Measurements from ENCODE around the gene PAN2. TPM values are rescaled to one million over a fixed set of nuclear protein-coding genes. Genes with fewer than 3 reads are reported as not detected.

Gene PAN2
- 31.3 and 34.7 TPM in 2 replicates for total RNA-seq

DNA sequence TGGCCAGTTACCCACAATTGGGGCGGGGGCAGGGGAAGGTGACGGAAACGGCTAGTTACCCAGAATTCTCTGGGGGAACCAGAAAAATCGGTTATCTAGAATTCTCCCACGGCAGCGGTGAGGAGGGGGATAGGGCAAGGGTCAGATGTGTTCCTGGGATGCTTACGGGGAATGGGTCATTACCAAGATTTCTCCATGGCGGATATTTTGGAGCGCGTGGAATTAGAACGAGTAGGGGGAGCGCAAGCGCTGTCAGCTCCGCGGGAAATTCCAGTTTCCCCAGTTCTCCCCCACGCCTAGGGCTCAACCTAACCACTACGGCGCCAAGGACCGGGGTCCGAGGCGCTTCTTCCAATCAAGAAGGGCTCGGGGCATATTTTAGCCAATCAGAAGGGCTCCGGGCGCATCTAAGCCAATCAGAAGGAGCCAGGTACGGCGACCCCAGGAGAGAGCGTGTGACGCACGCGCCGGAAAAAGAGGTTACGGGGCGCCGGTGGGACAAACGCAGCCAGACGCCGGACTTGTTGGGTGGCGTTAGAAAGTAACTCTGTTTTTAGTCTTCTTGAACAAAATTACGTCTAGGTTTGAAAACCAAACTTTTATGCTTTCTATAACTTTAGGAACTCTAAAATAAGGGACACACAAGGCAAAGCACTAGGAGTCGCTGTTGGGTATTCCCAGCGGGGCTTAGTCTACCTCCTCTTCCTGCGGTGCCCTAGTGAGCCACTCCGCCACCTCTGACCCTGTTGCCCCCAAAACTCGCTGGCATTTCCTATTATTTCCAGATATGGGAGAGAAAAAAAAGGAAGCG is at the start of gene PAN2:
Gene PAN2 (minus strand): TSS at position 322 of the 811 bp plus-strand sequence. CDS start 906 bp downstream, outside the sequence.
- H3K27me3 Mint-ChIP-seq: no peaks in the 10 kb centered on the region
- peak within 1 kb of the TSS; percentile 88 for H3K4me3 Mint-ChIP-seq
- H3K27ac Mint-ChIP-seq: peak within 1 kb of the TSS; percentile 99
- DNase-seq: peak; percentile 98
- H3K36me3 Mint-ChIP-seq (ENCODE audit: low read depth): peaks cover 4% of the 10 kb centered on the region
- H3K4me1 Mint-ChIP-seq: peaks cover 42% of the 10 kb centered on the region
- H3K9me3 Mint-ChIP-seq: no peaks in the 10 kb centered on the region
- intact Hi-C loops (cut with micrococcal nuclease): loop anchor here (1.0 to 10.0 kb wide), 6 partner anchors 18 to 301 kb away; partner anchors contain the start of genes BAZ2A, CS, SPRYD4 and STAT2

GRCh38 chr12:56382611-56383010 is 48.8 kb upstream of the PAN2 start:
- H3K27me3 Mint-ChIP-seq: peaks cover 1% of the 10 kb centered on the region

DNA sequence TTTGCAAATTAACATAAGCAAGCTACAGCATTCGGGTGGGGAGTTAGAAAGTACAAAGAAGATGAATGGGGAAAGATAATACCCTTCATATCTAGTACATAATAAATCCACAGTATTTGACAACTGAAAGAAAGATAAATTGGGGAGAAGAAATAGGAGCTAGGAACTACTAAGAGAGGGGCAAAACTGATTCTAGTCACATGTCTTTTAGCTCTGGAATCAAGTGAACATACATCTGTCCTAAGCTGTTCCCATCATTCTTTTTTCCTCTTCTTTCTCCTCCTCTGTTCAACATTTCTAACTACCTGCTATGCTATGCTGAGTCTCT is 44.2 kb upstream of the PAN2 start:
- Mint-ChIP-seq H3K4me3 (no peak overlapping the region), H3K9me3 (peaks cover 6% of the 10 kb centered on the region), H3K27me3 (no peaks in the 10 kb centered on the region), H3K36me3 (ENCODE audit: low read depth) (no peaks in the 10 kb centered on the region), H3K4me1 (no peaks in the 10 kb centered on the region), H3K27ac (no peak overlapping the region)
- intact Hi-C loops (cut with micrococcal nuclease): no loop called here
- DNase-seq: no peak

More at GRCh38 chr12:56382611-56383010, 48.8 kb upstream of the PAN2 start:
- intact Hi-C loops (cut with micrococcal nuclease): no loop called here
- H3K27ac Mint-ChIP-seq: no peak overlapping the region
- DNase-seq: no peak
- no peaks in the 10 kb centered on the region for H3K36me3 Mint-ChIP-seq (ENCODE audit: low read depth)
- no peaks in the 10 kb centered on the region for H3K4me1 Mint-ChIP-seq
- H3K9me3 Mint-ChIP-seq: no peaks in the 10 kb centered on the region
- no peak overlapping the region for H3K4me3 Mint-ChIP-seq

GRCh38 chr12:56377310-56377988 is 43.6 kb upstream of the PAN2 start:
- peaks cover 3% of the 10 kb centered on the region for H3K27me3 Mint-ChIP-seq
- DNase-seq: no peak
- no peaks in the 10 kb centered on the region for H3K36me3 Mint-ChIP-seq (ENCODE audit: low read depth)

GRCh38 chr12:56375598-56376434 is 42.0 kb upstream of the PAN2 start:
- Mint-ChIP-seq H3K4me3 (no peak overlapping the region), H3K27ac (no peak overlapping the region), H3K4me1 (no peaks in the 10 kb centered on the region), H3K9me3 (peaks cover 10% of the 10 kb centered on the region), H3K27me3 (peaks cover 10% of the 10 kb centered on the region), H3K36me3 (ENCODE audit: low read depth) (no peaks in the 10 kb centered on the region)
- no peak for DNase-seq
- intact Hi-C loops (cut with micrococcal nuclease): no loop called here

More at GRCh38 chr12:56377310-56377988, 43.6 kb upstream of the PAN2 start:
- Mint-ChIP-seq H3K4me1 (no peaks in the 10 kb centered on the region), H3K27ac (no peak overlapping the region), H3K9me3 (peaks cover 6% of the 10 kb centered on the region), H3K4me3 (no peak overlapping the region)
- intact Hi-C loops (cut with micrococcal nuclease): no loop called here

DNA sequence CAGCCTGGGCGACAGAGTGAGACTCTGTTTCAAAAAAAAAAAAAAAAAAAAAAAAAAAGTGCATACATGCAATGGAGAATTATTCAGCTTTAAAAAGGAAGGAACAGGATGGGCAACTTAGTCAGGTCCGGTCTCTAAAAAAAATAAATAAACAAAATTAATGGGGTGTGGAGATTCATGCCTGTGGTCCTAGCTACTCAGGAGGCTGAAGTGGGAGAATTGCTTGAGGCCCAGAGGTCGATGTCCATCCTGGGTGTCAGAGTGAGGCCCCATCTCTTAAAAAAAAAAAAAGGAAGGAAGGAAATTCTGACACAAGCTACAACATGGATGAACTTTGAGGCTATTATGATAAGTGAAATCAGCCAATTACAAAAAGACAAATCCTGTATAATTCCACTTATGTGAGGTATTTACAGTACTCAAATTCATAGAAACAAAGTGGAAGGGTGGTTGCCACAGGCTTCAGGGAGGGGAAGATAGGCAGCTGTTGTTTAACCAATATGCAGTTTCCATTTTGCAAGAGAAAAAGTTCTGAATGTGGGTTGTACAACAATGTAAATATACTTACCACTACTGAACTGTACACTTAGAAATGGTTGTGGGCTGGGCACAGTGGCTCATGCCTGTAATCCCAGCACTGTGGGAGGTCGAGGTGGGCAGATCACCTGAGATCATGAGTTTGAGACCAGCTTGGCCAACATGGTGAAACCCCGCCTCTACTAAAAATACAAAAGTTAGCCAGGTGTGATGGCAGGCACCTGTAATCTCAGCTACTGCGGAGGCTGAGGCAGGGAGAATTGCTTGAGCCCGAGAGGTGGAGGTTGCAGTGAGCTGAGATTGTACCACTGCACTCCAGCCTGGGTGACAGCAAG is 41.2 kb upstream of the PAN2 start:
- H3K27ac Mint-ChIP-seq: no peak overlapping the region
- H3K9me3 Mint-ChIP-seq: peaks cover 10% of the 10 kb centered on the region
- H3K4me3 Mint-ChIP-seq: no peak overlapping the region
- DNase-seq: no peak
- no peaks in the 10 kb centered on the region for H3K4me1 Mint-ChIP-seq
- no peaks in the 10 kb centered on the region for H3K36me3 Mint-ChIP-seq (ENCODE audit: low read depth)
- H3K27me3 Mint-ChIP-seq: peaks cover 12% of the 10 kb centered on the region
- intact Hi-C loops (cut with micrococcal nuclease): no loop called here

DNA sequence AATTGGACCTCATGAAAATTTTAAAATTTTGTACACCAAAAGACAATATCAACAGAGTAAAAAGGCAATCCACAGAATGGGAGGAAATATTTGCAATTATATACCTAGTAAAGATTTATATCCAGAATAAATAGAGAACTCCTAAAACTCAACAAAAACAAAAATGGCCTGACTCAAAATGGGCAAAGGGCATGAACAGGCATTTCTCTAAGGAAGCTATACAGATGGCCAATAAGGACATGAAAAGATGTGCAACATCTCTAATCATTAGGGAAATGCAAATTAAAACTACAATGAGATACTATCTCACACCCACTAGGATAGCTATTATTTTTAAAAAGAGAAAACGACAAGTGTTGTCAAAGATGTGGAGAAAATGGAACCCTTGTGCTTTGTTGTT is 39.7 kb upstream of the PAN2 start:
- Mint-ChIP-seq H3K36me3 (ENCODE audit: low read depth) (no peaks in the 10 kb centered on the region), H3K9me3 (peaks cover 10% of the 10 kb centered on the region), H3K4me1 (no peaks in the 10 kb centered on the region), H3K4me3 (no peak overlapping the region), H3K27ac (no peak overlapping the region), H3K27me3 (peaks cover 13% of the 10 kb centered on the region)
- intact Hi-C loops (cut with micrococcal nuclease): no loop called here
- DNase-seq: no peak

DNA sequence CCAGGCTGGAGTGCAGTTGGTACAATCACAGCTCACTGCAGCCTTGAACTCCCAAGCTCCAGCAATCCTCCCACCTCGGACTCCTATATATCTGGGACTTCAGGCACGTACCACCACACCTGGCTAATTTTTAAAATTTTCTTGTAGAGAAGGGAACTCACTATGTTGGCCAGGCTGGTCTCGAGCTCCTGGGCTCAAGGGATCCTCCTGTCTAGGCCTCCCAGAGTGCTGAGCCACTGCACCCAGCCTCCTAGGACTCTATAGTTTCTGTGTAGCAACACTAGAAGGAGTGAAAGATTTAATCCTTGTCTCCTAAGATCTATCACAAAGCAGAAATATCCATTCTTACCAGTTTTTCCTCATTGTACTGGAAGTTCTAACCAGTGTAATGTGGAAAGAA is 33.1 kb upstream of the PAN2 start:
- peaks cover 4% of the 10 kb centered on the region for H3K9me3 Mint-ChIP-seq
- DNase-seq: no peak
- H3K27me3 Mint-ChIP-seq: peaks cover 9% of the 10 kb centered on the region
- no peak overlapping the region for H3K4me3 Mint-ChIP-seq
- H3K27ac Mint-ChIP-seq: no peak overlapping the region
- H3K4me1 Mint-ChIP-seq: no peaks in the 10 kb centered on the region
- H3K36me3 Mint-ChIP-seq (ENCODE audit: low read depth): no peaks in the 10 kb centered on the region
- intact Hi-C loops (cut with micrococcal nuclease): no loop called here

DNA sequence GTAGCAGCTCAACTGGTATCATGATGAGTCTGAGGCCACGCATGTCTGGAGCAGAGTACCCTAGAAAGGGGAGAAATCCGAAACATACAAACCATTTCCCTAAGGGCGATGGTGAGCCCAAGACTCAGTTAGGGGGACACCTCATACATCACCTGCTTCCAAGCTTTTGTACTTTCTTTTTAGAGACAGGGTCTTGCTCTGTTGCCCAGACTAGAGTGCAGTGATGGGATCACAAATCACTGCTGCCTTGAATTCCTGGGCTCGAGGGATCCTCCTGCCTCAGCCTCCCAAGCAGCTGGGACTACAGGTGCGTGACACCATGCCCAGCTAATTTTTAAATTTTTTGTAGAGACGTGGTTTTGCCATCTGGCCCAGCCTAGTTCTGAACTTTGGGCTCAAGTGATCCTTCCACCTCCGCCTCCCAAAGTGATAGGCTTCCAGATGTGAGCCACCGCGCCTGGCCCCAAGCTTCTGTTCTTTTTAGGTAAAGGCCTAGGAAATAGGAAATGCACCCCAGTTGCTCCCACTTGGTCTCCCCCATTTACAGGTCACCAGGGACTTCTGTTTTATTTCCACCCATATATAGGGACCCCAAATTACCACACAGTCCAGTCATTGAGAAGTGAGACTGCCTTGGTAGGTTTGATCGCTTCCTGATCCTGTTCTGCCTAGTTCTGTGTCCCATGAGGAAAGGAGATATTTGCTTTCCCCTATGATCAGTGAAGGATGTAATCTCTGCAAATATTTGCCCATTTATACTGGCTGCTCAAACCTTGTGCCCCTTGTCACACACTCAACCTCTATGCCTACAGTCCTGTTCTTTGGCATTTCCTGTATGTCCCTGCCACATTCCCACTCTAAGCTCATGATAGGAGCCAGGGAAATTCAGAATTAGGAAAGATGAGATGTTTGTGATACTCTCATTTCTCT is 28.6 kb upstream of the PAN2 start, which contains the start of gene APOF:
Gene APOF (minus strand): TSS at position 728 of the 930 bp plus-strand sequence. CDS start 112 bp downstream, at position 616.
- no peak for DNase-seq
- no peaks in the 10 kb centered on the region for H3K9me3 Mint-ChIP-seq
- H3K4me1 Mint-ChIP-seq: peaks cover 25% of the 10 kb centered on the region
- peaks cover 3% of the 10 kb centered on the region for H3K36me3 Mint-ChIP-seq (ENCODE audit: low read depth)
- intact Hi-C loops (cut with micrococcal nuclease): no loop called here
- H3K4me3 Mint-ChIP-seq: peak within 1 kb of the TSS; percentile 94
- peak within 1 kb of the TSS; percentile 95 for H3K27ac Mint-ChIP-seq
- no peaks in the 10 kb centered on the region for H3K27me3 Mint-ChIP-seq

DNA sequence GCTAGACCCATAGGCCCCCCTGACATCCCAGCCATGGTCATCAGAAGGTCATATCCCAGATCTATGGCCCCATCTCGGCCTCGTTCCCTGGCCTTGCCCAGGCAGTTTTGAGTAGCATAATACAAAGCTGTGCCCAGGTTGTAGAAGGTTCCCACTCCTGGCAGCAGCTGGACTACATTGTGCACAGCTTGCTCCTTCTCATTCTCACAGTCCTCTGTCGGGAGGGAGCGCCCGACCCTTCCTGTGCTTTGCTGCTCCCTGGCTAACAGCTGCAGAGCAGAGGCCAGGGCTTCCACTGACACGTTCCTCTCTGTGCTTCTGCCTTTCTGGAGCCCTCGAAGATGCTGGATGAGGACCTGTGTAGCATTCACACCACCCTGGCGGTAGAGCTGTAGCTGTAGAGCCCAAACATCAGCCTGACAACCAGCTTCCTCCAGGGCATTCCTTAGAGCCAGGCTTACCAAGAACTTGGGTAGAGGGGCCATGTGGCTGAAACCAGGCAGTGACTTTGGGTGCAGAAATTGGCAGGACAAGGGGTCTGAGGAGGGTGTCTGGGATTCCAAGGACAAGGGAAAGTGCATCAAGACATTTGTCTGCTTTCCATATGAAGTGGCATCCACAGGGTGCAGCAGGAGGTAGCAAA is 27.8 kb upstream of the PAN2 start:
- no peak for DNase-seq
- Mint-ChIP-seq H3K9me3 (no peaks in the 10 kb centered on the region), H3K4me1 (peaks cover 26% of the 10 kb centered on the region), H3K4me3 (peak overlapping the region; percentile 94), H3K36me3 (ENCODE audit: low read depth) (peaks cover 4% of the 10 kb centered on the region), H3K27me3 (no peaks in the 10 kb centered on the region), H3K27ac (peak overlapping the region; percentile 95)
- intact Hi-C loops (cut with micrococcal nuclease): loop anchor here (2.0 kb wide), 2 partner anchors 87 to 243 kb away; partner anchors contain the start of genes TIMELESS and ZC3H10

DNA sequence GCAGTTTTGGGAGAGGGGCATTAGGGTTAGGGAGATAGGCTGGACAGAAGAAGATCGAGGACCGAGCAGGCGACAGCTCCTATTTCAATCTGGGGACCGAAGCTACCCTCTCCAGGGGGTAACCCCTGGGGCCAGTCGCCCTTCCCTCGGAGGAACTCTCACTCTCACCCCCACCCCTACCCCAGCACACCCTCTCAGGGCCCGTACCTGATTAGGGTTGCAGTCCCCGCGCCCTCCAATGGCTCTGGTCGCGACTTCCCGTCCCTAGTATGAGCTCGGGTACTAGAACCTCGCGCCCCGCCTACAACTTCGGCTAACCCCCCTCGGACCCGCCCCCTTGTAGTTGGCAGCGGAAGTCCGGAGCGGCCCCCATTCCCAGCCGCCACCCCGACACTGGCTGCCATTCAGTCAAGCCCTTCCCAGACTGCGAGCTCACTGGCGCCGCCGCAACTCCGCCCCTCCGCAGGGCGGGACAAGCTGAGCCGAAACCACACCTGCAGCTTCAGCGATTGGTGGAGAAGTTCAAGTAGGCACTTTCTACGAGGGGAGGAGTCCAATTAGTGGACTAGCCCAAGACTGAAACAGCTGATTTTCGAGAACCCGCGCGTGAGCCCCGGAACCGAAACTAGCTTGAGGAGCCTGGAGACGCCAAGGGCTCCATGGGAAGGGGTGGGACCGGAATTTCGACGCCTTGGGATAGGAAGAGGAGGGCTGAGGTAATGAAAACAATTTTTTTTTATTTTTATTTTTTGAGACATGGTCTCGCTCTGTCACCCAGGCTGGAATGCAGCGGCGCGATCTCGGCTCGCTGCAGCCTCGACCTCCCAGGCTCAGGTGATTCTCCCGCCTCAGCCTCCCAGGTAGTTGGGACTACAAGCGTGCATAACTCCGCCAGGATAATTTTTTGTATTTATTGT is 26.3 kb upstream of the PAN2 start, which contains the start of gene STAT2:
Gene STAT2 (minus strand): TSS at position 257 of the 917 bp plus-strand sequence. CDS start 3,536 bp downstream, outside the sequence.
- H3K4me1 Mint-ChIP-seq: peaks cover 31% of the 10 kb centered on the region
- intact Hi-C loops (cut with micrococcal nuclease): loop anchor here (1.0 to 2.0 kb wide), 8 partner anchors 22 to 241 kb away; partner anchors contain the start of genes CS, IL23A, SPRYD4 and TIMELESS
- peak; percentile 100 for DNase-seq
- no peaks in the 10 kb centered on the region for H3K27me3 Mint-ChIP-seq
- H3K27ac Mint-ChIP-seq: peak within 1 kb of the TSS; percentile 95
- no peaks in the 10 kb centered on the region for H3K9me3 Mint-ChIP-seq
- H3K4me3 Mint-ChIP-seq: peak within 1 kb of the TSS; percentile 94
- H3K36me3 Mint-ChIP-seq (ENCODE audit: low read depth): peaks cover 15% of the 10 kb centered on the region

Measured in activated CD4-positive, alpha-beta T cell treated with anti-CD3 and anti-CD28 coated beads, Interleukin-2, amount 10 ng/mL, durations not matched to agents 24 days and 14 days (primary cell).